ENCODE data around the gene ZKSCAN1.

The ZKSCAN1 gene

GRCh38 chr7:100040575-100040974, 25.2 kb downstream of the ZKSCAN1 start:
- DNase-seq (ENCODE audit: low spot score), result no peak

DNA sequence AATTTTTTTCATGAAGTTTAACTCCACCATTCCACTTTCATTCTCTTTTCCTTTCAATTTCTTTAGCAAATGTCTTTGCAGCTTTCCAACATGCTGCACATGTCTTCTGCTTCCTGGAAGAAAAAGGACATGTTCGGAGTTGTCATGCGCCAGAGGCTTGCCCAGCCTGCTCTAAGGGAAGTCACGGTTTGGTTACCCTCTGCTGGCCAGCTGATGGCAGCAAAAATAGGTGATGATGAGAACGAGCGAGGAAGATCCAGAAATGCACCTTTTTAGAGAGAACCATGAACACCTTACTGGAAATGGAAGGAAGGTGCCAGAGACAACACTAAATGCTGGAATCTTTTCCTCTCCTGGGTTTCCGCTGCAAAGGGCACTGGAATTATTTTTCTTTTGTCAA, 29.3 kb downstream of the ZKSCAN1 start:
- DNase-seq (ENCODE audit: low spot score), result no peak

- no peak for DNase-seq (ENCODE audit: low spot score)
These were observed 33.3 kb downstream of the ZKSCAN1 start for GRCh38 chr7:100048680-100049079.

GRCh38 chr7:100049441-100050291, 34.3 kb downstream of the ZKSCAN1 start, which contains the start of gene ZSCAN21:
Gene ZSCAN21 (plus strand): TSS chr7:100049774. CDS start chr7:100057007, 7,233 bp downstream.
- peak; percentile 92 for DNase-seq (ENCODE audit: low spot score)

DNA sequence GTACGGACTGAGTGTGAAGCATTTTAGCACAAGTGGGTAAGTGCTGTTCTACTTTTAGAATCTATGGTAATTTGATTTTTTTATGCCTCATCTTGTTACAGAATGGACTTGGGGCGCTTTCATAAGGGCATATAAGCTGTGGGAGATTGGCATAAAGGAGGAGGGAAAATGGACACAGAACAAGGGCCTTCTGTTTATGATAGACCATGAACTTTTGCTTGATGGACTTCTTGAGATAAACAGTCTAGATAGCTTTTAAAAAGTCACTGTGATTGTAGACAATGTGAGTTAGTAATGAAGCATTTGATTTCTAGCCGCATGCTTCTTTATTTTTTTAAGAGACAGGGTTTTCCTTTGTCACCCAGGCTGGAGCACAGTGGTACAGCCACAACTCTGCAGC, 36.2 kb downstream of the ZKSCAN1 start:
- no peak for DNase-seq (ENCODE audit: low spot score)

DNA sequence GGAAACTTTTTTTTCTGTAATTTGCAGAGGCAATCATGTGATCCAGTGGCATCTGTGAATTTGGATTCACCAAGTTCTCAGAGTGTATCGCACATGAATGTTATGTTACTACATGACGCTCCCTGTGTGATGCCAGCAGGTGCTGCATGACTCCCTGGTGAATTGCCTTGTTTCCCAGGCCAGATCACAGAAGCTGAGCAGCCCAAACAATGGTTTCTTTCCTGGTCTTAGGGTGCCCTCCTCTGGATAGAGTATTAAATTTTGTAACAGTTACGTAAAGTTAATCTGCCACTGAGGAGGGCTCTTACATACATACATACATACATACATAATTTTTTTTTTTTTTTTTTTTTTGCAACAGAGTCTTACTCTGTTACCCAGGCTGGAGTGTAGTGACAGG, 37.8 kb downstream of the ZKSCAN1 start:
- peak; percentile 80 for DNase-seq (ENCODE audit: low spot score)

GRCh38 chr7:100057006-100057405, 41.6 kb downstream of the ZKSCAN1 start:
- DNase-seq (ENCODE audit: low spot score), result no peak

DNA sequence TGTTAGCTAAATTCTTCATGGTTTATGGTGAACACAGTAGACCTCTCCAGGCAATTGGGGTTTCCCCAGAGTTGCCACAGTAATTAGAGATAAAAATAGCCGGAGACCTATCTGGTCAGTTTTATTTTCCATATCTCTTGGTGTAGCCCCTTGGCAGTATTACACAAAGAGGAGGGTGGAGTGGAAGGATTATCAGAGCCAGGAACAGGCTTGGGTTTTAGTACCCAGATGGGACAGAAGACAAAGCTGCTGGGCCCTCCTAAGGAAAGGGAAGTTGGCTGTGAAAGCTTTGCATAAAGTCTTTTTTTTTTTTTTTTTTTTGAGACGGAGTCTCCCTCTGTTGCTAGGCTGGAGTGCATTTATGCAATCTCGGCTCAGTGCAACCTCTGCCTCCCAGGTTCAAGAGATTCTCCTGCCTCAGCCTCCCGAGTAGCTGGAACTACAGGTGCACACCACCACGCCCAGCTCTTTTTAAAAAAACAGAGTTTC, 43.9 kb downstream of the ZKSCAN1 start:
- DNase-seq (ENCODE audit: low spot score), result no peak

DNA sequence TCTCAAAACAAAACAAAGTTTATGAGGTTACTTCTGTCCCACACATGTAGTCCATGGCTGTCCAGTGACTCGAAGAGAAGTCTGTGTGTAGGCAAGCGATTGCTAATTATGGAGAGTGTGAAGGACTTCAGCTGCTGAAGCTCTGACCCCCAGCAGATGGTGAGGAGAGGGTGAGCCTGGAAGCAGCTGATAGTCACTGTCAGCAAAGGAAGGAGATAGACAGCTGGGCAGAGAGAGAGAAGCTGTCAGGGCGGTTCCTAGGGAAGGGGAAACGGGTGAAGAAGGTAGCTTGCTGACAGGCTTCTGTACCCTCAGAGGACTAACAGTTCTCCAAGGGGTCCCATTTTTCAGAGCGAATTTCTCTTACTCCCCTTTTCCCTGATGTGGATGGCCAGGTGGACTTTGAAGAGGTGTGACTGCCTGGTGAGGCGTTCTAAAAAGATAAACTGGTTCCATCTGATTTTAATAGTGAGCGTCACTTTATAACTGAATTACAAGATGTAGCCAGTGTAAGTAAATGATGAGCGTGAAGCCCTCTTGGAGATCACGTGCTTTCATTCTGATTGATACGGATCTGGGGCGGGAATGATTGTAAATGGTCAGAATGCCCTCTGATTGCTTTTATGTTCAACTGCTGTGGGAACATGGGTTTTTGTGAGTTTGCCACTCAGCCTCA, 46.3 kb downstream of the ZKSCAN1 start:
- DNase-seq (ENCODE audit: low spot score), result no peak

DNA sequence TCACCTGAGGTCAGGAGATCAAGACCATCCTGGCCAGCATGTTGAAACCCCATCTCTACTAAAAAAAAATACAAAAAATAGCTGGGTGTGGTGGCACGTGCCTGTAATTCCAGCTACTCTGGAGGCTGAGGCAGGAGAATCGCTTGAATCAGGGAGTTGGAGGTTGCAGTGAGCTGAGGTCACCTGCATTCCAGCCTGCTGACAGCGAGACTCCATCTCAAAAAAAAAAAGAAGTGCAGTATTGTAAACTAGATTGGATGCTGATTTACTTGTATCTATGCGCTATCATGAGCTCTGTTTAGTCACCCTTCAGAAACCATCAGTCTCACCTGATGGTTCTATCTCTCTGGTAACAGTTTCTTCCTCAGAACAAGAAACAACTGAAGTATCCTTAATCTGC, 48.0 kb downstream of the ZKSCAN1 start:
- DNase-seq (ENCODE audit: low spot score), result no peak

DNA sequence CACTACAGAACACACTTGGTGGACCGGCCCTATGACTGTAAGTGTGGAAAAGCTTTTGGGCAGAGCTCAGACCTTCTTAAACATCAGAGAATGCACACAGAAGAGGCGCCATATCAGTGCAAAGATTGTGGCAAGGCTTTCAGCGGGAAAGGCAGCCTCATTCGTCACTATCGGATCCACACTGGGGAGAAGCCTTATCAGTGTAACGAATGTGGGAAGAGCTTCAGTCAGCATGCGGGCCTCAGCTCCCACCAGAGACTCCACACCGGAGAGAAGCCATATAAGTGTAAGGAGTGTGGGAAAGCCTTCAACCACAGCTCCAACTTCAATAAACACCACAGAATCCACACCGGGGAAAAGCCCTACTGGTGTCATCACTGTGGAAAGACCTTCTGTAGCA, 48.8 kb downstream of the ZKSCAN1 start:
- DNase-seq (ENCODE audit: low spot score), result no peak

GRCh38 chr7:100065452-100066186, 50.2 kb downstream of the ZKSCAN1 start:
- peak; percentile 76 for DNase-seq (ENCODE audit: low spot score)

GRCh38 chr7:100066953-100067352, 51.6 kb downstream of the ZKSCAN1 start:
- DNase-seq (ENCODE audit: low spot score), result no peak

DNA sequence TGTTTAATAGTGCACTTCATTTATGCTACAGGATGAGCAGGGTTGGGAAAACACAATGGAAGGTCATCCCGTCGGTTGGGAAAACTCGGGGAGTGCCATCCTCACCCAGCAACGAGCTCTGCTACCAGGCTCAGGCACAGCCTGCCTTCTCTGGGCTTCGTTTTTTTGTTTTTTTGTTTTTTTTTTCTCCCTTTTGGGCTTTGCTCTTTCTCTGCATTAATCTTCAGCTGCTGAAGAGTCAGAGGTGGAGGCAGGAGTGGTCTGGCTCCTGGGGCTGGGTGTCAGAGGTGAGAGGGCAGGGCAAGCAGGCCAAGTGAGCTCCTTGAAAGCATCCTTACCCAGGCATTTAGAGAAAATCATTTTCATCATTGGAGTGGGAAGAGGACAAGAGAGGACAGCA, 54.6 kb downstream of the ZKSCAN1 start:
- no peak for DNase-seq (ENCODE audit: low spot score)

DNA sequence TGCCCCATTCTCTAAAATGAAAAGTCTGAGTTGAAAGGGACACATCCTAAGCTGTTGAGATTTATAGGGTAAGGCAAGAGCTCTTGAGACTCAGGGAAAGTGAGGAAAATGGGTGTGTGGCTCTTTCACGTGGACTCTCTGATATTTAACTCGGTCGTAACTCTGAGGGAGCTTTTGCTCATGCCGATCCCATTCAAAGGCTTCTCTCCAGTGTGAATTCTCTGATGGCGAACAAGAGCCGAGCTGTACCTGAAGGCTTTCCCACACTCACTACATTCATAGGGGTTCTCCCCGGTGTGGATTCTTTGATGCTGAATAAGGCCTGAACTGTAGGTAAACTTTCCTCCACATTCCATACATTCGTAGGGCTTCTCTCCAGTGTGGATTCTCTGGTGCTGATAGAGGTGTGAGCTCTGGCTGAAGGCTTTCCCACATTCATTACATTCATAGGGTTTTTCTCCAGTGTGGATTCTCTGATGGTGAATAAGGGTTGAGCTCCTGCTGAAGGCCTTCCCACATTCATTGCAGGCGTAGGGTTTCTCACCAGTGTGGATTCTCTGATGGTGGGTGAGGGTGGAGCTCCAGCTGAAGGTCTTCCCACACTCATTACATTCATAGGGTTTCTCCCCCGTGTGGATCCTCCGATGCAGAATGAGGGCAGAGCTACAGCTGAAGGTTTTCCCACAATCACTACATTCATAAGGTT, 55.8 kb downstream of the ZKSCAN1 start:
- DNase-seq (ENCODE audit: low spot score), result no peak

GRCh38 chr7:100072462-100072861, 57.1 kb downstream of the ZKSCAN1 start:
- DNase-seq (ENCODE audit: low spot score), result no peak

GRCh38 chr7:100074841-100075240, 59.4 kb downstream of the ZKSCAN1 start:
- no peak for DNase-seq (ENCODE audit: low spot score)

GRCh38 chr7:100075418-100075817, 60.0 kb downstream of the ZKSCAN1 start:
- no peak for DNase-seq (ENCODE audit: low spot score)

DNA sequence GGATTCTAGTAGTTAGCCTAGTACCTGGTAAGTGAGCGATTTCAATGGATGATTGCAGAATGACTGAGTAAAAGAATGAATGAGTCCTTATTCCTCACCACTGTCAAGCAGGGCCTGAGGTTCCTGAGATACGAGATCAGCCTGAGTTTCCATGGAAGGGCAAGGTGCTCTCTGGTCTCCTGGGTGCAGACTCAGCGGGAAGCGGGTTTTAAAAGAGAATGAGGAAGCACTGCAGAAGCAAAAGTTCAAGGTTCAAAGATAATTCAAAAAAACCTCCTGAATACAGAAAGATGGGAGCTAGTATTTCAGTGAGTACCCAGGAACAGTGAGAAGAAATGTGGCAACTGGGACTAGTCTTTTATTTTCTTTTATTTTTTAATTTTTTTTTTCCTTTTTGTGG, 61.8 kb downstream of the ZKSCAN1 start:
- DNase-seq (ENCODE audit: low spot score), result no peak

DNA sequence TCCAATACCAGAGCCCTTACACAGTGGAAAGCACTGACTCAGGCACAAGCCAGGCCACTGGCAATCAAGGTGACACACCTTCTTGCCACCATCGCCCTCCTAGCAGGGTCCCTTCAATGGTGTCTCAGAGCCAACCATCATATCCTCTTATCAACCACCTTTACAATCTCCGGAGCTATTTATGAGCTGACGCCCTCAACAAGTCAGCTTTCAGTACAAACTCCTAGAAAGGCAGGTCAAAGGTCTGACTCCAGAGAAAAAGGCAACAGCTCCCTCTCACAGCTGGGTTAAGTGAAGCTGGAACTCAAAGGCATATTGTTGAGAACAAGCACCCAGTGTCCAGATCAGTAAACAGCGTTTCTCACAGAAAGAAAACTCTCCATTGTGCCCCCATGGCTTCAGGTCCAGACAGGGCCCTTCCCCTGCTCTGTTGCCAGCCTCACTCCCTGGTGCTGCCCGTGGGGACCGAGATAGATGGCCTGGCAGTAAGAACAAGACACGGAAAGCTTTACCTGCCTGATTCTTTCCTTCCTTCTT, 63.7 kb downstream of the ZKSCAN1 start:
- DNase-seq (ENCODE audit: low spot score), result no peak

GRCh38 chr7:100080907-100081534, 65.6 kb downstream of the ZKSCAN1 start:
- no peak for DNase-seq (ENCODE audit: low spot score)
